Large intestine (tissue), 3 donors: Measurements from ENCODE around the gene PLXNC1. TPM values are rescaled to one million over a fixed set of nuclear protein-coding genes. Genes with fewer than 3 reads are reported as not detected.
A peak's percentile ranks its signal among the peaks of the same experiment; 100 is the strongest.

ENCODE experiments used
- DNase-seq, 2 donors: peaks; one replicate each; pipeline versions ENCODE4 v3.0.0 to v3.0.0-alpha.2; 2013
- H3K27ac ChIP-seq: one replicate; pipeline ENCODE4 v1.5.1; 2013; ENCODE audit warnings: low read length
- H3K27me3 ChIP-seq: 2 replicates; pipeline ENCODE4 v1.6.1; 2013; ENCODE audit warnings: low read length; ENCODE audit not compliant: control insufficient read depth, insufficient read depth
- H3K36me3 ChIP-seq: 2 replicates; pipeline ENCODE4 v1.6.1; 2013; ENCODE audit warnings: low read length; ENCODE audit not compliant: control insufficient read depth, insufficient read depth
- H3K4me1 ChIP-seq: one replicate; pipeline ENCODE4 v1.6.1; 2013; ENCODE audit warnings: low read length; ENCODE audit not compliant: control insufficient read depth, insufficient read depth
- H3K4me3 ChIP-seq: one replicate; pipeline ENCODE4 v1.5.1; 2013; ENCODE audit warnings: low read length
- H3K9me3 ChIP-seq: one replicate; pipeline ENCODE4 v1.6.1; 2013; ENCODE audit warnings: mild to moderate bottlenecking, low read depth, low read length, moderate library complexity; ENCODE audit not compliant: control insufficient read depth
- WGBS: methylation state at CpG from one replicate; pipeline ENCODE4 v1.1.5; 2013; ENCODE audit warnings: low lambda C conversion rate; ENCODE audit not compliant: insufficient coverage; 5-methylcytosine and 5-hydroxymethylcytosine counted together
- polyA plus RNA-seq: library from polyadenylated mRNA; unstranded; fragments of 120-200 nt; gene quantifications from one replicate; pipeline ENCODE4 v1.2.1, GENCODE V29; 2013

The PLXNC1 gene
- polyA plus RNA-seq, 1 donor = 20.3 TPM

DNA sequence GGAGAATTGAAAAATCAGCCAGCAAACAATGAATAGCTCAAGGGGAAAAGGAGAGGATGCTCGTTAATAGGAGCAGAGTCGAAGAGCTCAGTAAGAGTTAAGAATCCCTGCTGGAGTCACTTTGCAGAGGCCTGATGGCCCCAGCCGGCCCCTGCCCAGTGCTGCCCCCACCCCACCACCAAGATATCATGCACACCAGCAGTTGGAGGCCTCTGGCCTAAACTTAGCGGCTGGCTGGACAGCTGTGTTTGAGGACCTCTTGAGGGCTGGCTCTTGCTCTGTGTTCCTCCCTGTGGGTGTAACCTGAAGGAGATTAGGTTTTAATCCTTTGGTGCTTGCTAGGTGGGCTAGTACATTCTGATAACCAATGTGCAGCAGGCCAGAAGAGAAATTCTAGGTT, 142.0 kb downstream of the PLXNC1 start:
- H3K27me3 ChIP-seq = no peaks in the 10 kb centered on the region
- no CpG with 5 or more reads among the region's 4 CpGs for WGBS
- H3K4me3 ChIP-seq = no peak overlapping the region
- no peak for DNase-seq
- no peak overlapping the region for H3K27ac ChIP-seq
- H3K36me3 ChIP-seq = peaks cover 15% of the 10 kb centered on the region
- H3K4me1 ChIP-seq = no peaks in the 10 kb centered on the region
- H3K9me3 ChIP-seq = no peaks in the 10 kb centered on the region

DNA sequence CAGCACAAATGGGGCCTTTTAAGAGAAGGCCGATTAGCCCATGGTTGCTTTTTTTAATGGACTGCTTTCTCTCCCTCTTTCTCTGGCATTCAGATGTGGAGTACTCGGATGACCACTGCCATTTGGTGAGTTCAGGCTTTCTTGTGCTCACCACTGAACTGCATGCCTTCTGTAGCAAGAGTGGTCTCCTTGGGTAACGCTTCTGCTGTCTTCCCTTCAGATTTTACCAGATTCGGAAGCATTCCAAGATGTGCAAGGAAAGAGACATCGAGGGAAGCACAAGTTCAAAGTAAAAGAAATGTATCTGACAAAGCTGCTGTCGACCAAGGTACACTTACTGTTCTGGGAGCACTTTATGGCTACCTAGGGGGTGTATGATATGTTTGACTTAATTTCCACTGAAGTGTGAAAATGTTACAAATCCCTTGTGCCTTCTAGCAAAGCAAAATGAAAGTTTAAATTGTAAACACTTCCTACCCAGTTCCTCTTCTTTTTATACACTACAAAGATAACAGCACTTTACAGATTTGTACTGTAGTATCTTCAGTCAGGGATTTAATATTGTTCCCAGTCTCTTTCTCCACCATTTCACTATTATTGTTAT, 148.8 kb downstream of the PLXNC1 start:
- H3K9me3 ChIP-seq = no peaks in the 10 kb centered on the region
- no peak overlapping the region for H3K4me3 ChIP-seq
- H3K36me3 ChIP-seq = peaks cover 20% of the 10 kb centered on the region
- H3K27ac ChIP-seq = no peak overlapping the region
- peaks cover 9% of the 10 kb centered on the region for H3K4me1 ChIP-seq
- WGBS = no CpG with 5 or more reads among the region's 6 CpGs
- no peaks in the 10 kb centered on the region for H3K27me3 ChIP-seq
- DNase-seq = no peak

DNA sequence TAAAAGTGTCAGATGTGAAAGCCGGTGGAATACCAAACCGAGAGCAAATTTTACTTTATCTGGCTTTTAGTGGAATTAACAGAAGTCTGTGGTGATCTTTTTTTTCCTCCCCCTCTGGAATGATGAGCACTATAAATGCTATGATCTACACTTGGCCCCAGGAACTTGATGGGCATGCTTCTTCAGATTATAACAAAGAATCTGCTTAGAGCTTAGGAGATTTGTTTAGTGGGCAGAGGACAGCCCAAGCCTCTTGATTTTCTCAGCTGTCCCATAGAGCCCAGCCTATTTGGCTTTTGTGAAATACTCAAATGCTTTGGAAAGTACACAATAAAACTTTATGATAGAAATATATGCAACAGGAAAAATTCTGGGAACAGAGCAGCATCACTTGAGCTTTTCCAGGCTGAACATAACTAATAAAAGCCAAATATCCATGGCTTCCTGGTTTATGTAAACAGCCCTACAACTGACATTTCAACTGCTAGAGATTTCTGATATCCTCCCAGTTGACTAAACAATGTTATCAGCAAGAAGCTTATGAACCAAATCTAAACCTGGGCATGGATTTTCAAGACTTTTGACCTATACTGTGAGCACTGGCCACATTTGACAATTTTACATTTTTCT, 149.6 kb downstream of the PLXNC1 start:
- Histone ChIP-seq H3K27ac (no peak overlapping the region), H3K27me3 (no peaks in the 10 kb centered on the region), H3K36me3 (peaks cover 18% of the 10 kb centered on the region), H3K9me3 (no peaks in the 10 kb centered on the region), H3K4me3 (no peak overlapping the region), H3K4me1 (peaks cover 9% of the 10 kb centered on the region)
- WGBS = 100% methylated on average over 2 of the region's 2 CpGs
- DNase-seq = no peak

DNA sequence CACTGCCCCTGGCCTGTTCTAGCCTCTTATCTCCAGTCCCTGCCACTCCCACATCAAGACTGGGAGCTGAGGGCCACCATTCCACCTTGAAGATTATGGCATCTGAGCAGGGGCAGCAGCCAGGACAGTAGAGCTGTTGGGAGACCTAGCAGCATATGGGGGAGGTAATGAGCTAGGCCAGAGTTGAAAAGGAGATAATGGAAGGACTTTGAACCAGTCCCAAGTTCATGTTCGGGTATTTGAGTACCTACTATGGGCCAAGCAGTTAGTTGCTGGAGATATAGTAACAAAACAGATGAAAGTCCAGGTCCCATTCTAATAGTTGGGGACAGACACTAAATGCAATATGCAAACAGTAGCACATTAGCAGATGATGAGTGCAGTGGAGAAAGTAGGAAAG, 151.5 kb downstream of the PLXNC1 start:
- H3K36me3 ChIP-seq = peaks cover 29% of the 10 kb centered on the region
- peak; percentile 73 to 94 for DNase-seq
- H3K4me1 ChIP-seq = peaks cover 9% of the 10 kb centered on the region
- no peaks in the 10 kb centered on the region for H3K27me3 ChIP-seq
- no peaks in the 10 kb centered on the region for H3K9me3 ChIP-seq
- WGBS = no CpG with 5 or more reads among the region's 1 CpG
- peak overlapping the region; percentile 73 for H3K27ac ChIP-seq
- no peak overlapping the region for H3K4me3 ChIP-seq

DNA sequence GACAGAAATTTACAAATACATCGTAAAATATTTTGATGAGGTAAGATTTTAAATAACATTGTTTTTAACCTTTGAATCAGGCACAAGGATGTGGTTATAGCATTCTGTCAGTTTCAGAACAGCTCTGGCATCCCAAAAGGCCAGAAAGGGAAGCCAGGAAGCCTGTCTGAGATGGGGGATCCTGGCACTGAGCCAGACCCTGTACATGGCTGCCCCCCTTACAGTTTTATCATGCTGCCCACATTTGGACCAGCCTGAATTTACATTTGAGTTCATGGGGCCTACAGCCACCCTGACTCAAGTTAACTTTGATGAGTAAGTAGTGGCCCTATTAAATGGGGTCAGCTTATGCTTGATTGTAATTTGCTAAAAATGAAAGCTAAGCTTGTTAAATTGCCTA, 155.6 kb downstream of the PLXNC1 start:
- no peak overlapping the region for H3K27ac ChIP-seq
- peaks cover 33% of the 10 kb centered on the region for H3K36me3 ChIP-seq
- no peak overlapping the region for H3K4me3 ChIP-seq
- H3K27me3 ChIP-seq = no peaks in the 10 kb centered on the region
- H3K9me3 ChIP-seq = no peaks in the 10 kb centered on the region
- DNase-seq = no peak
- H3K4me1 ChIP-seq = peaks cover 9% of the 10 kb centered on the region
- 88% methylated on average over 1 of the region's 1 CpG for WGBS

DNA sequence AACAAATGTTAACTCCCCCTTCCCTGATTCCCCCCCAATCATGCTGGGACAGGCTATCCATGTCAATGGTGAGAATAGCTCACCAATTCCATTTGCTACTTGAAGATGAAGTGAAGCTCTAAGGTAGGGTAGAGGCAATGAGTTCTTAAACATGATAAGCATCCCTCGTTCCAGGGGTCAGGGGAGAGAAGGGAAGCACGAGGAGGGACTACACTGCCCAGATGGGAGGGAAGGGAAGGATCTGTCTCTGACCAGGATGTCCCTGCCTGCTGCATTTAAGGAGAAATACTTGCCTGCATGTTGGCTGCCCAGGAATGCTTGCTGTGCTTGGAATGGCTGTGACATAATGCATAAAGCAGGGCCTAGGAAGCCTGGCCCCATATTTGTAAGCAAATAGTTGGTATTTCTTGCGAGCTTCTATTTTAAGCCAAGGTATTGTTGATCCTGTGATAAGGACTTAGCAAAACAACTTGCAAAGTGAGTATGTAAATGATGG, 156.2 kb downstream of the PLXNC1 start:
- peaks cover 36% of the 10 kb centered on the region for H3K36me3 ChIP-seq
- WGBS = no CpG with 5 or more reads among the region's 3 CpGs
- no peaks in the 10 kb centered on the region for H3K27me3 ChIP-seq
- H3K9me3 ChIP-seq = no peaks in the 10 kb centered on the region
- H3K4me1 ChIP-seq = peaks cover 4% of the 10 kb centered on the region
- H3K4me3 ChIP-seq = no peak overlapping the region
- no peak for DNase-seq
- no peak overlapping the region for H3K27ac ChIP-seq

DNA sequence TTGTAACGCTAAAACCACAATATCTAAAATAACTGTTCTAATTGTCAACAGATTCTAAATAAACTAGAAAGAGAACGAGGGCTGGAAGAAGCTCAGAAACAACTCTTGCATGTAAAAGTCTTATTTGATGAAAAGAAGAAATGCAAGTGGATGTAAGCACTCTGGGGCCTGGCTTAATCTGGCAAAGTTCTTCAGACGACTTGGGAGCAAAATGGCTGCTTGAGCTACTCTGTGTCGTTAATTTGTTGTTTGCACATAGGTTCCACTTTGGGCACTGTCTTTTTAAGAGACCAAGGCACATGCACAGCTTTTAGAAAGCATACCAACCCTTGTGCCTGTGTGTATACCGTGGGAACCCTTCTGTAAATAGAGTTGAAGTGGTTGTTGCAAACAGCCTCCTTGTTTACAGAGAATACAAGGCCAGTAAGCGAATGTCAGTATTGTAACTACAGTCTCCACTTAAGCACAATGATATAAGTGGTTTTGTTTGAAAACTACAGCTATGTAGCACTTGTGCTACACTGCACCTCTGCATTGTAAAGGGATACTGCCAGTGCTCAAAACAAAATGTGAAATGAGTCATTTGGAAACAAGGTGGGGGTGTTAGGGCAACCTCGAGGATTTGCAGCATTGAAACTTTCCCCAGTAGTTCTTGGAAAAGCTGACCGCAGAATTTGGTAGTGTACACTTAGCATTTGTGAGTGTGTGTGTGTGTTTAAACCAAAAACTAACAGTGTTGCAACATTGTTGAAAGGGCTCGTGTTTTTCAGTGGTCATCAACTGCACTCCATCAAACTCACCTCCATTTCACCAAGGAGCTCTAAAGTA, 157.0 kb downstream of the PLXNC1 start:
- peak in 1 of 2 donors; percentile 22 for DNase-seq
- 71% methylated on average over 2 of the region's 9 CpGs for WGBS
- H3K4me1 ChIP-seq = peaks cover under 1% of the 10 kb centered on the region
- no peak overlapping the region for H3K4me3 ChIP-seq
- H3K9me3 ChIP-seq = no peaks in the 10 kb centered on the region
- H3K36me3 ChIP-seq = peaks cover 36% of the 10 kb centered on the region
- no peaks in the 10 kb centered on the region for H3K27me3 ChIP-seq
- H3K27ac ChIP-seq = no peak overlapping the region

DNA sequence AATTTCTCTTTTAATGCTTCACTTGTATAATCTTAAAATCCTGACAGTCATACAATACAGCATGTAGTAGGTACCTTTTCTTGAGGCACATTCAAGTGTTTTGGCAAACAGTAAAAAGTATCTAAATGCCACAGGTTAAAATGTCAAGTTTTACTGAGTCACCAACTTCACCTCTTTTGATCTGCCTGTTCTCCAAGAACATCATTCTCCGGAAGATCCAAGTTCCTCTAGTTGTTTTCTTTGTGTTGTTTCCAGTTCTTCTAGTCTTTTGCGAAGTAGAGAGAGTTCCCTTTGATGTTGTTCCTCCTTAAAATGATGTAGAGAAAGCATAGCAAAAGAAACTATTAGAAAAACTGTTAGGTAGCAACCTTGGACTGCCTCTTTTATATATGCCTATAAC, 160.2 kb downstream of the PLXNC1 start:
- 83% methylated on average over 1 of the region's 2 CpGs for WGBS
- Histone ChIP-seq H3K27ac (no peak overlapping the region), H3K4me3 (no peak overlapping the region), H3K4me1 (peaks cover 10% of the 10 kb centered on the region), H3K9me3 (peaks cover 2% of the 10 kb centered on the region), H3K36me3 (peaks cover 30% of the 10 kb centered on the region), H3K27me3 (no peaks in the 10 kb centered on the region)
- no peak for DNase-seq

DNA sequence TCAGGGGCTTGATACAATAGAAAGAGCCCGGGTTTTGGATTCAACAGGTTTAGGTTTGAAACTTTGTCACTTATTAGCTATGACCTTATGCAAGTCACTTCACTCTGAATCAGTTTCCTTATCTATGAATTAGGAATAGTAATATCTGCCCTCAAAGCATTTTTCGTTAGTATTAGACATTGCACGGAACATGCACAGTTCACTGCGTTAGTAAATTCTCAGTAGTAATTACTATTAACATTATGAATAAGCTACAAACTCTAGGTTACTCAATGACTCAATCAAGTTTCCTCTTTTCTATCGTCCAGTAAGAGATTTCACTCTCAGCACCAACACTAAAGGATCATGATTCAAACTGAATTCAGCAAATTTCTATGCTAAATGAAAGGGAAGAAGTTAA, 161.0 kb downstream of the PLXNC1 start:
- Histone ChIP-seq H3K27ac (no peak overlapping the region), H3K27me3 (no peaks in the 10 kb centered on the region), H3K9me3 (peaks cover 5% of the 10 kb centered on the region), H3K36me3 (peaks cover 27% of the 10 kb centered on the region), H3K4me3 (no peak overlapping the region), H3K4me1 (peaks cover 10% of the 10 kb centered on the region)
- 94% methylated on average over 3 of the region's 5 CpGs for whole genome bisulfite sequencing
- no peak for DNase-seq

DNA sequence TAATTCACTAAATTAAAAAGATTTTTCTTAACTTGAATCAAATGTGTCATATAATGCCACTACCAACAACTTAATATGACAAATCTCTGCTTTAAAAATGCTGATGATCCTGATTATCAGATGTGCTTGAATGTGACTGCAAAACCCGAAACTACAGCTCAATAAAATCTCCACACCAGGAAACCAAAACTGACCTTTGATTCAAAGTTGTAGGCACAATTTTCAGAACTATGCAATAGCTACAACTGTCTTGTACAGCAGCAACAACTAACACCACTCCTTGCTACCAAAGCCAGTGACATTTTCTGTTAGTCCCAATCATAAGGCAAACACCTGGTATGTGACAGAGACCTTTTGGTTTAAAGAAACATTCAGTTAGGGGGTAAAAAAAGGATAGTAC, 164.0 kb downstream of the PLXNC1 start:
- Histone ChIP-seq H3K9me3 (peaks cover 5% of the 10 kb centered on the region), H3K27me3 (no peaks in the 10 kb centered on the region), H3K36me3 (peaks cover 9% of the 10 kb centered on the region), H3K4me3 (no peak overlapping the region), H3K27ac (peak overlapping the region; percentile 70), H3K4me1 (peaks cover 10% of the 10 kb centered on the region)
- WGBS = no CpG with 5 or more reads among the region's 1 CpG
- DNase-seq = peak; percentile 61 to 88
